GM12878 (cell line): ENCODE data around the gene WWOX. TPM values are rescaled to one million over a fixed set of nuclear protein-coding genes. Genes with fewer than 3 reads are reported as not detected.

ENCODE experiments used
- ATAC-seq: fragments of 200-7000 bp; cut with Tn5 transposase; 3 replicates; pipeline ENCODE4 v1.9.1; 2020; ENCODE audit warnings: mild to moderate bottlenecking, moderate library complexity
- BruUV-seq: library from RNA; stranded (reverse); fragments of 400-500 nt; replicated peaks from 2 replicates; lab custom pipeline; 2021; lab: Mats Ljungman, UMichigan
- CTCF ChIA-PET: fragments of 300-600 bp; sonication (Branson Sonifier 250); formaldehyde crosslinking; extraction: SDS; loops from one replicate; lab custom pipeline; 2021; ENCODE audit warnings: inconsistent platforms; lab: Yijun Ruan, JAX
- POLR2A ChIA-PET: fragments of 350-600 bp; formaldehyde crosslinking; extraction: SDS; loops from one replicate; lab custom pipeline; 2021; ENCODE audit warnings: inconsistent platforms; lab: Charles Lee
- RAD21 ChIA-PET: fragments of 300-600 bp; sonication (Branson Sonifier 250); formaldehyde crosslinking; loops from one replicate; lab custom pipeline; 2023; ENCODE audit warnings: antibody characterized with exemption; ENCODE audit not compliant: unreplicated experiment; lab: Charles Lee
- SMC1A ChIA-PET: fragments of 300-600 bp; sonication (Branson Sonifier 250); formaldehyde crosslinking; loops from one replicate; lab custom pipeline; 2023; ENCODE audit not compliant: unreplicated experiment, uncharacterized antibody; lab: Charles Lee
- DNase-seq: peaks from one replicate; pipeline ENCODE4 v3.0.0-alpha.2; 2011; ENCODE audit warnings: low read depth, low spot score
- FAIRE-seq: peaks from 3 replicates; lab custom pipeline; 2011; peaks lifted over from hg19 to GRCh38; lab: Jason Lieb, UNC
- H2AFZ ChIP-seq: 2 replicates; pipeline ENCODE4 v1.6.0; 2011; ENCODE audit warnings: low read depth, low read length, control low read depth; ENCODE audit not compliant: control insufficient read depth
- H3K27ac ChIP-seq: 2 replicates; pipeline ENCODE4 v1.5.1; 2011; ENCODE audit warnings: control low read depth; ENCODE audit not compliant: control insufficient read depth, insufficient read depth
- H3K27me3 ChIP-seq, 2 experiments: replicated peaks in 1 of 2; 2 replicates each; pipeline versions ENCODE4 v1.6.0 to v1.6.1; 2011; ENCODE audit warnings: low read length in 1 of 2; ENCODE audit not compliant: control insufficient read depth in 2 of 2, insufficient read depth in 2 of 2
- H3K36me3 ChIP-seq, 2 experiments: 2 replicates each; pipeline ENCODE4 v1.5.1; 2011; ENCODE audit warnings: low read length in 1 of 2; ENCODE audit not compliant: control insufficient read depth in 2 of 2, insufficient read depth in 2 of 2
- H3K4me1 ChIP-seq: 2 replicates; pipeline ENCODE4 v1.6.1; 2011; ENCODE audit warnings: mild to moderate bottlenecking, low read length, moderate library complexity, mixed read lengths; ENCODE audit not compliant: control insufficient read depth, insufficient read depth
- H3K4me2 ChIP-seq: 2 replicates; pipeline ENCODE4 v1.6.0; 2011; ENCODE audit warnings: control low read depth; ENCODE audit not compliant: control insufficient read depth, insufficient read depth
- H3K4me3 ChIP-seq: fragments of 200-600 bp; sonication (generic); 2 replicates; pipeline ENCODE4 v1.5.1; 2016
- H3K79me2 ChIP-seq: 2 replicates; pipeline ENCODE4 v1.6.0; 2011; ENCODE audit warnings: low read length; ENCODE audit not compliant: control insufficient read depth, insufficient read depth
- H3K9ac ChIP-seq: 2 replicates; pipeline ENCODE4 v1.8.0; 2011; ENCODE audit warnings: low read length, control low read depth, mixed read lengths; ENCODE audit not compliant: control insufficient read depth, insufficient read depth
- H3K9me3 ChIP-seq: replicated peaks from 3 replicates; pipeline ENCODE4 v1.5.1; 2011; ENCODE audit warnings: mild to moderate bottlenecking, low read length; ENCODE audit not compliant: control insufficient read depth, insufficient read depth
- H4K20me1 ChIP-seq: 2 replicates; pipeline ENCODE4 v1.6.0; 2011; ENCODE audit not compliant: control insufficient read depth, insufficient read depth
- BMI1 ChIP-seq: fragments of 450-650 bp; IDR thresholded peaks from 2 replicates; pipeline ENCODE4 v1.6.1; 2016; ENCODE audit warnings: mild to moderate bottlenecking, moderate library complexity, borderline replicate concordance
- CBFB ChIP-seq: IDR thresholded peaks from 2 replicates; pipeline ENCODE4 v1.6.1; 2016; ENCODE audit warnings: antibody characterized with exemption, low read depth
- FOS ChIP-seq: IDR thresholded peaks from 3 replicates; pipeline ENCODE4 v1.6.1; 2011; ENCODE audit warnings: borderline replicate concordance; ENCODE audit not compliant: insufficient read length; ENCODE audit errors: extremely low read depth
- KDM1A ChIP-seq: fragments of 200-600 bp; sonication (generic); IDR thresholded peaks from 2 replicates; pipeline ENCODE4 v1.6.1; 2016; ENCODE audit warnings: borderline replicate concordance
- MYC ChIP-seq: IDR thresholded peaks from 2 replicates; pipeline ENCODE4 v1.6.1; 2011; ENCODE audit warnings: mild to moderate bottlenecking, low read length, moderate library complexity, inconsistent platforms; ENCODE audit not compliant: insufficient read depth, insufficient replicate concordance, insufficient read length, severe bottlenecking
- RAD51 ChIP-seq: fragments of 450-650 bp; IDR thresholded peaks from 2 replicates; pipeline ENCODE4 v1.6.1; 2016; ENCODE audit warnings: moderate library complexity, mild to moderate bottlenecking, inconsistent platforms
- RB1 ChIP-seq: fragments of 450-650 bp; formaldehyde crosslinking; IDR thresholded peaks from 2 replicates; pipeline ENCODE4 v1.6.1; 2017; ENCODE audit warnings: mild to moderate bottlenecking, borderline replicate concordance
- SP1 ChIP-seq: IDR thresholded peaks from one replicate; pipeline ENCODE4 v1.6.1; 2011; ENCODE audit warnings: low read depth, low read length
- STAT1 ChIP-seq: fragments of 450-650 bp; conservative IDR thresholded peaks from 2 replicates; pipeline ENCODE4 v1.6.1; 2014; ENCODE audit warnings: antibody characterized with exemption, mild to moderate bottlenecking
- ZNF24 ChIP-seq: fragments of 450-650 bp; IDR thresholded peaks from 2 replicates; pipeline ENCODE4 v1.6.1; 2017; ENCODE audit warnings: antibody characterized with exemption, mild to moderate bottlenecking
- WGBS: methylation state at CpG from one replicate; pipeline ENCODE4 v1.1.6; 2016; ENCODE audit warnings: low lambda C conversion rate; ENCODE audit not compliant: insufficient replicate concordance, insufficient coverage; ENCODE audit errors: missing lambda C conversion rate; 5-methylcytosine and 5-hydroxymethylcytosine counted together
- in situ Hi-C: fragments of 300-500 bp; cut with MboI; formaldehyde crosslinking; loops from 9 replicates; pipeline ENCODE4 v1.14.3; 2018; ENCODE audit warnings: mixed read lengths
- intact Hi-C: fragments of 100-400 bp; cut with micrococcal nuclease; formaldehyde crosslinking; loops from one replicate; pipeline ENCODE4 v1.14.2; 2022; ENCODE audit not compliant: unreplicated experiment
- polyA plus RNA-seq, 11 experiments: library from polyadenylated mRNA; depleted of rRNA in 4 of 11; unstranded in 6 of 11; stranded (reverse) in 5 of 11; fragments of >200 nt; fragmentation: Nextera tagmentation in 4 of 11; fragmentation: Illumina TruSeq in 1 of 11; extraction: Ambion mirVana in 4 of 11; extraction: Trizol in 1 of 11; gene quantifications; 1 replicate in 1 of 11; 2 replicates in 10 of 11; pipeline versions ENCODE4 v1.2.1 to v1.2.3, GENCODE V29; 2011 to 2016; ENCODE audit warnings: inconsistent platforms in 2 of 11, missing spikeins in 2 of 11, low read depth in 1 of 11
- total RNA-seq, 4 experiments: library from RNA; depleted of rRNA in 3 of 4; stranded (reverse); fragments of >200 nt in 3 of 4; fragmentation: Illumina TruSeq in 1 of 4; extraction: Trizol in 1 of 4; gene quantifications; 2 replicates each; pipeline versions ENCODE4 v1.2.1 to v1.2.3, GENCODE V29; 2013 to 2021
- TF ChIP-seq, protein P1 (sequence below): fragments of 450-650 bp; IDR thresholded peaks from 2 replicates; pipeline ENCODE4 v1.6.1; 2018; ENCODE audit warnings: borderline replicate concordance, mild to moderate bottlenecking; ENCODE audit not compliant: partially characterized antibody
- TF ChIP-seq, protein P2 (sequence below): fragments of 450-650 bp; IDR thresholded peaks from 2 replicates; pipeline ENCODE4 v1.6.1; 2017; ENCODE audit warnings: mild to moderate bottlenecking, low read depth, inconsistent platforms; ENCODE audit not compliant: poor library complexity, severe bottlenecking

WWOX gene
- total and polyA plus RNA-seq, 10 of the 15 experiments (the other 5 are each of a cell fraction or from before 2014, with no cell fraction given): 2.8 to 24.4 (median 17.8) TPM

DNA sequence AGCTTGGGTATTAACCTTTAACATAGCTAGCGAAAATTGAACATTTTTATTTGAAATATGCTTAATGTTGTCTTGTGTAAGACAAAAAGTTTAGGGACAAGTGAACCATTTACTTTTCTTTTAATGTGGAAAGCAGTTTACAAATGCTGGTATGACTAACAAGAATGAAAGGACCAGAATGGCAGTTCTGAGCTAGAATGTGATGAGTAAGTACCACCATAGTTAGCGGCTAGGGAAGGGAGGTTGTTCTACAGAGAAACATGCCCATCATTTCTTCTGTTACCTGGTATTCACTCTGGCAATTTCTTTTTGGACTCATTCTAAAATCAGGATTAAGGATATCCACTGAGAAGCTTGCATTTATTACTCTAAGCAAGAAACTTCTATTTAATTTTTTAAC is 121.1 kb downstream of the WWOX start:
- no TSS peak for BruUV-seq
- Histone ChIP-seq H3K9ac (no peak overlapping the region), H3K27ac (no peak overlapping the region), H2AFZ (no peak overlapping the region), H3K4me3 (no peak overlapping the region), H3K27me3 (no peaks in the 10 kb centered on the region), H3K4me1 (no peaks in the 10 kb centered on the region), H3K79me2 (no peaks in the 10 kb centered on the region), H3K9me3 (no peaks in the 10 kb centered on the region), H3K36me3 (no peaks in the 10 kb centered on the region), H4K20me1 (no peaks in the 10 kb centered on the region), H3K4me2 (no peak overlapping the region)
- 93% methylated on average over 2 of the region's 2 CpGs for WGBS
- RAD21 ChIA-PET: no interaction called here
- POLR2A ChIA-PET: no interaction called here
- in situ Hi-C loops (no loop called here), intact Hi-C loops (no loop called here)
- ATAC-seq (no peak), FAIRE-seq (no peak), DNase-seq (no peak)
- no peak for TF ChIP-seq MYC
- TF ChIP-seq KDM1A: no peak
- no peak for TF ChIP-seq CBFB
- TF ChIP-seq STAT1: no peak
- no peak for TF ChIP-seq SP1
- no peak for TF ChIP-seq ZNF24
- no peak for TF ChIP-seq FOS
- TF ChIP-seq, protein P1, sequence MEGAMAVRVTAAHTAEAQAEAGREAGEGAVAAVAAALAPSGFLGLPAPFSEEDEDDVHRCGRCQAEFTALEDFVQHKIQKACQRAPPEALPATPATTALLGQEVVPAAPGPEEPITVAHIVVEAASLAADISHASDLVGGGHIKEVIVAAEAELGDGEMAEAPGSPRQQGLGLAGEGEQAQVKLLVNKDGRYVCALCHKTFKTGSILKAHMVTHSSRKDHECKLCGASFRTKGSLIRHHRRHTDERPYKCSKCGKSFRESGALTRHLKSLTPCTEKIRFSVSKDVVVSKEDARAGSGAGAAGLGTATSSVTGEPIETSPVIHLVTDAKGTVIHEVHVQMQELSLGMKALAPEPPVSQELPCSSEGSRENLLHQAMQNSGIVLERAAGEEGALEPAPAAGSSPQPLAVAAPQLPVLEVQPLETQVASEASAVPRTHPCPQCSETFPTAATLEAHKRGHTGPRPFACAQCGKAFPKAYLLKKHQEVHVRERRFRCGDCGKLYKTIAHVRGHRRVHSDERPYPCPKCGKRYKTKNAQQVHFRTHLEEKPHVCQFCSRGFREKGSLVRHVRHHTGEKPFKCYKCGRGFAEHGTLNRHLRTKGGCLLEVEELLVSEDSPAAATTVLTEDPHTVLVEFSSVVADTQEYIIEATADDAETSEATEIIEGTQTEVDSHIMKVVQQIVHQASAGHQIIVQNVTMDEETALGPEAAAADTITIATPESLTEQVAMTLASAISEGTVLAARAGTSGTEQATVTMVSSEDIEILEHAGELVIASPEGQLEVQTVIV: no peak
- TF ChIP-seq, protein P2, sequence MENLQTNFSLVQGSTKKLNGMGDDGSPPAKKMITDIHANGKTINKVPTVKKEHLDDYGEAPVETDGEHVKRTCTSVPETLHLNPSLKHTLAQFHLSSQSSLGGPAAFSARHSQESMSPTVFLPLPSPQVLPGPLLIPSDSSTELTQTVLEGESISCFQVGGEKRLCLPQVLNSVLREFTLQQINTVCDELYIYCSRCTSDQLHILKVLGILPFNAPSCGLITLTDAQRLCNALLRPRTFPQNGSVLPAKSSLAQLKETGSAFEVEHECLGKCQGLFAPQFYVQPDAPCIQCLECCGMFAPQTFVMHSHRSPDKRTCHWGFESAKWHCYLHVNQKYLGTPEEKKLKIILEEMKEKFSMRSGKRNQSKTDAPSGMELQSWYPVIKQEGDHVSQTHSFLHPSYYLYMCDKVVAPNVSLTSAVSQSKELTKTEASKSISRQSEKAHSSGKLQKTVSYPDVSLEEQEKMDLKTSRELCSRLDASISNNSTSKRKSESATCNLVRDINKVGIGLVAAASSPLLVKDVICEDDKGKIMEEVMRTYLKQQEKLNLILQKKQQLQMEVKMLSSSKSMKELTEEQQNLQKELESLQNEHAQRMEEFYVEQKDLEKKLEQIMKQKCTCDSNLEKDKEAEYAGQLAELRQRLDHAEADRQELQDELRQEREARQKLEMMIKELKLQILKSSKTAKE: no peak
- TF ChIP-seq RAD51: no peak
- TF ChIP-seq BMI1: no peak
- no peak for TF ChIP-seq RB1
- CTCF ChIA-PET: interaction anchor here (0.8 to 1.1 kb wide), 3 partner anchors 9 to 83 kb away, joined by 3 to 4 read pairs (median 3); no protein-coding TSS in a partner anchor
- SMC1A ChIA-PET: interaction anchor here (0.6 to 1.3 kb wide), 3 partner anchors 9 to 838 kb away, joined by 3 read pairs; no protein-coding TSS in a partner anchor
